ENCODE measurements around the gene FAM204A.

The FAM204A gene

GRCh38 chr10:118341791-118342637, at the start of gene FAM204A:
FAM204A (minus strand) TSS chr10:118342324; CDS start chr10:118336415, 5,909 bp downstream.
- DNase-seq = peak; percentile 94 to 96

- DNase-seq = no peak
These were observed 41.6 kb upstream of the FAM204A start for GRCh38 chr10:118383699-118384098.

GRCh38 chr10:118383063-118383689, 41.1 kb upstream of the FAM204A start:
- DNase-seq = no peak

GRCh38 chr10:118374404-118374803, 32.3 kb upstream of the FAM204A start:
- DNase-seq = no peak

GRCh38 chr10:118373786-118374185, 31.7 kb upstream of the FAM204A start:
- DNase-seq = no peak

DNA sequence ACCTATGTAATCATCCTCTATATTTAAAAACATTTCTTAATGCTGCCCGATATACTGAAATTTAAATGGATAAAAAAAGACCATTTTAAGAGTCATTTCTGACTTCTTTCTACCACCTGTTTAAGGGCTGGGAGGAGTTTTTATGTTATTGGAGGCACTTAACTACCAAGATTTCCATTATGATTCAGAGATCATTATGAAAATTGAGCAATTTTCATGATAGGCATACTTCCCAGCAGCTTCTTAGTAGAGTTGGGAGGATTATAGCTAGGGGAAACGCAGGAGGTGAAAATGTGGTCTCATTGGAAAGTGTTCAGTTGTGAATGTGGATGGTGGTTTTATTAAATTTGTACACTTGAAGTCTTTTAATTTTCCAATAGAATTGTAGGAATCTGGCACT, 28.4 kb upstream of the FAM204A start:
- DNase-seq = no peak

- no peak for DNase-seq
These were observed 27.6 kb upstream of the FAM204A start for GRCh38 chr10:118369641-118370205.

- DNase-seq = no peak
These were observed 23.6 kb upstream of the FAM204A start for GRCh38 chr10:118365702-118366101.

- DNase-seq = no peak
These were observed 20.0 kb upstream of the FAM204A start for GRCh38 chr10:118362103-118362502.

DNA sequence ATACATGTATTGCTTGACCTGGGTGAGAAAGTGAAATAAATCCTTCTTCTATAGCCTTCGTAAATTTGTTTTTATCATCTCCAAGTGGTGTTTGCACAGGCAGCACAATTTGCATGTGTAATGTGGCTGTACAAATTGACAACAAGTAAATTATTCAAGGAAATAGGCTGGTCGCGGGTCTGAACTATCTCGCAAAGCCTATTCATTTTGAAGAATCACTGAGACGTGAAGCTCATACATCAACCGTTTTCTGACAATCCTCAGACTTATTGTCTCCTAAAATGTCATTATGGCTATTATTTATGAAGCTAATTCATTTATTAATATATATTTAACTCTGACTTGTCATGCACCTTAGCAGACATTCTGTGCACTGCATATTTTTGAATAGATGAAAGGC, 16.2 kb upstream of the FAM204A start:
- no peak for DNase-seq

GRCh38 chr10:118357841-118358240, 15.7 kb upstream of the FAM204A start:
- DNase-seq = no peak

DNA sequence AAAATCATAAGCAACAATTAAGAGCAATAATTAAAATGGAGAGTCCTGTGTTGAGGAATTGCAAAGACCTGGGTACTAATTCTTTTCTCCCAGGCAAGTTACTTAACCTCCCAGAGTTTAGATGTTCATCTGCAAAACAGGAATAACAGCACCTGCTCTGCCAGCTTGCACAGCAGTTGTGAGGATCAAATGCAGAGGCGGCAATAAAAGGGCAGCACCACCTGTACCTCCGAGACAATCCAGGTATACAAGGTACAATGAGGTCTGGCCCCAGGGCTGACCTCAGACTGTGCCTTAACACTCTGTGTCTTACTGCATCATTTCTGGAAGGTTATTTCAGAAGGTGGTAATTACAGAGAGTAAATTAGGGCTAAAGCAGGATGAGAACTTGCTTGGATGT, 14.5 kb upstream of the FAM204A start:
- no peak for DNase-seq

GRCh38 chr10:118355234-118355633, 13.1 kb upstream of the FAM204A start:
- DNase-seq = no peak

GRCh38 chr10:118349235-118349634, 7.1 kb upstream of the FAM204A start:
- DNase-seq = no peak

DNA sequence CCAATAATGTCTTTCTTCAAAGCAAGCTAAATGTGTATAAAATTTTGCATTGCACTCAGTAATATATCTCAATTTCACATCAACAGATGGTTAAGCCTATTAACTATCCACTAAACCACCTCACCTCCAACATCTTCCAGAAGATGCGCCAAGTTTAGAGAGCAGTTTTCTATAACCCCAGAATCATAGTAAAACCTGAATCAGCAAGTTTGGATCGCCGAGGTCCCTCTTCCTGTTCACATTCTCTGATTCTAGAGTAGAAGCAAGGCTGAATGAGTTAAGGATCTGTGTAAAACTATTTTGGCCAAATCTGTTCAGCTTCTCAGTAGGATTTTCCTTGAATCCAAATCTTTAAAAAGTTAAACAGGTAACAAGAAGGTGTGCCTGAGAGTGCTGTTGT, 1.4 kb upstream of the FAM204A start:
- DNase-seq = no peak

GRCh38 chr10:118343115-118343514, 991 bp upstream of the FAM204A start:
- DNase-seq = no peak

DNA sequence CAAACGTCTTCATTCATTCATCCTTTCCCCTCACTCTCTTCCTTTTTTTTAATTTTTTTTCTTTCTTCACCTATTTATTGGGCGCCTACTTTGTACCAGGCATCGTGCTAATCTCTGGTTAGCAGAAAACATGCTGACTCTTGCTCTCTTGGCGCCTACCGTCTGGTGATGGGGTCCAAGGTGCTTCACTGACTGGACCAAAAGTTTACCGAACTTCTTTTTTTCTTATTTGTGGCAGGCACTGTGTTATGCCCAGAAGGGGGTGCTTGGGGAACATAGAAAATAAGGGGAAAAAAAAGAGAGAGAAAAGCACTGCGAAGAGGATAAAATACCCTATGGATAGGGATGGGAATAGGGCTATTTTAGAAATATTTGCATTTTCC, 505 bp upstream of the FAM204A start:
- no peak for DNase-seq

DNA sequence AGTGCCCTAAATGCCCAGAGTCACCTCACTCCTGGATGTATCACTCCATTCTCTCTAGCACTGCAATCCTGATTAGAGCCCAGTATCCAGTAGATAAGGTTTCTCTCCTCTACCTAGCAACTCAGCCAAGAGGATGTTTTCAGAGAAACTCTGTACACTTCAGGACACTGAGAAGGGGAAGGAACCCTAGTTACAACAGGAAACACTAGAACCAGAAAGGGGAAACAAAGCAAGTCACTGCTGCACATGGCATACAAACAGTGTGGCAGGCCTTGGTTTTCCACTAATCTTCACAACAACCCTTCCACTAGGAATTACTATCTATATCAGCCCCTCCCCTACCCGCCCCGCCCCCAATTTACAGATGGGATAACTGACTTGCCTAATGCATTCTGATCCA, 1.6 kb downstream of the FAM204A start:
- no peak for DNase-seq

DNA sequence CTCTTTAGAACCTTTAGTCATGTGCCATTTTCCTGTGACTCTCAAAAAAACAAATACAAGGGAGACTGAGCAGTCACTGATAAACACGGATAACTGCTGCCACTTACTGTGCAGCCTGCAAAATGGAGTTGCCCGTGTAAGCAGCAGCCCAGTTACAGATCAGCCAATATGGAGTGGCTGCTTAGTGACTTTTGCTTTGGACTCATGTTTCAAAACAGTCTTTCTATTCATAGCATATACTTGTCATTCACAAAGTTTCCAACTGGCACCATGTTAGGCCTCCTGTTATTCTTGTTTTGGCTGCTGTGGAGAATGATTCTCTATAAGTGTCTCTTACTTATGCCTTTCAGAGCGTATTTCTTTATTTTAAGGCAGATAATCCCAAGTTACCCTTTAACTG, 3.0 kb downstream of the FAM204A start:
- no peak for DNase-seq

DNA sequence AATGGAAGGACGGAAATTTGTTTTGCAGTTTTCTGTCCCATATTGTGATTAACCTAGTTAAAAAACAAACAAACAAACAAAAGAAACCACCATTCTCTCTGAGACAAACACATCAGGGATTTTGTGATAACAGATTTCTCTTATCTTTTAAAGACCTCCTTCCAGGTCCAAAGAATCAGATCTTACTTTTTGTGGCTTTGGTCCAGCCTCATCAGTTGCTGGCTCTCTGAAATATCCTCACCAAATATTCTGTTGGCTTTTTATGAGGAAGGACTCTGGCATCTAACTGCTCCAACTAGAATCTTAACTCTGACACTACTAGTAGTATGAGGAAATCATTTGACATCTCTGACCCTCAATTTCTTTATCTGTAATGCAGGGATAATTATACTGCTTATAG, 4.8 kb downstream of the FAM204A start:
- no peak for DNase-seq

DNA sequence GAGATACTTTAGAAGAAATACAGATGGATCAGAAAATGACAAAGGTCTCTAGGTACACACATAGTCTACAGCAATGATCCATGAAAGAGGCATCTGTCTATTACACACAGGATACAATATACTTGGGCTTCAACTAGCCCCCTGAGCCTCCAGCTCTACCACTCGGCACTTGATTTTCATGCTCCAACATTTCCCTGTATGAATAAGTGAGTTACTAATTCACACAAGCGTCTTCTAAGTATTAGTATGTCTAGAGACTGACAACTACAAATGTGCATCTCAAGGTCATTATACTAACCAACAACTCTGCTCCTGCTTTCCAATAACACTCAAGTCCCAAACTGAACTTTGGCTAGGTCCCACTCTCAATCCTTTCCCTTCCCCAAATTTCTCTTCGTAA, 8.3 kb downstream of the FAM204A start:
- no peak for DNase-seq

DNA sequence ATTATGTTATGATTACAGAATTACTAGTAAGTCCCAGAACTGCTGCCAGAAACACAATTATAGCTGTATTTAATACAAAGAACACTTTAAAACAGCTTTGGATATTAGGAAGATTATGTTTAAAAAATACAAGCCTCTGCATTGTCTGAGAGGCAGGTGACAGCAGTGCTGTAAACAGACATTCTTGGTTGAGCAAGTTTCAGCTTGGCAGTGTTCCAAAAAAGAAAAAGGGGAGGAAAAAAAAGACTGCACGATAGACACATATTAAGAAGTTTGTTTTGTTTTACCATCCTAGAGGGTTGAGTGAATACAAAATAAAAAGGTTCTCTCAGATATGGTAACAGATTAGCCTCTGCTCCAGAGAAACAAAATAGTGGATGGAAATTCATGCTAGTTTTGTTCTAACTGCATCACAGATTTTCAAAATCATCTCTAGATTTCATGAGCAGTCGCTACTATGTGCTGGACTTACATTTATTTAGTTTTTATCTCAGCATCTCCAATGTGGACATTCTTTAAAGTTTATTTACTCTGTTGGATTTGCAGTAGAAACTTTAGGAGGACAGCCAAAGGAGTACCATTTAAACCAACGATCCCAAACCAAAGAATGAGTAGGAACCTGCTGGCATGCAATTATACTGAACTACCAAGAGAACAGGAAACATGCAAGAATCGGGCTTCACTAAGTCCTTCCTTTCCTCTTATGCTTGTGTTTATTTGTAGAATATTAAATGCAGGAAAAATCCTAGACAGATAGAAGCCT, 9.0 kb downstream of the FAM204A start:
- no peak for DNase-seq

GRCh38 chr10:118332236-118332635, 9.9 kb downstream of the FAM204A start:
- no peak for DNase-seq

Data from activated CD4-positive, alpha-beta T cell treated with anti-CD3 and anti-CD28 coated beads, Interleukin-2, amount 50 U/mL, for 4 hours (primary cell).